ENCODE results near the gene EFCAB9.

GRCh38 chr5:172178301-172178987 lies 15.5 kb upstream of the EFCAB9 start:
- TF ChIP-seq, protein P1, sequence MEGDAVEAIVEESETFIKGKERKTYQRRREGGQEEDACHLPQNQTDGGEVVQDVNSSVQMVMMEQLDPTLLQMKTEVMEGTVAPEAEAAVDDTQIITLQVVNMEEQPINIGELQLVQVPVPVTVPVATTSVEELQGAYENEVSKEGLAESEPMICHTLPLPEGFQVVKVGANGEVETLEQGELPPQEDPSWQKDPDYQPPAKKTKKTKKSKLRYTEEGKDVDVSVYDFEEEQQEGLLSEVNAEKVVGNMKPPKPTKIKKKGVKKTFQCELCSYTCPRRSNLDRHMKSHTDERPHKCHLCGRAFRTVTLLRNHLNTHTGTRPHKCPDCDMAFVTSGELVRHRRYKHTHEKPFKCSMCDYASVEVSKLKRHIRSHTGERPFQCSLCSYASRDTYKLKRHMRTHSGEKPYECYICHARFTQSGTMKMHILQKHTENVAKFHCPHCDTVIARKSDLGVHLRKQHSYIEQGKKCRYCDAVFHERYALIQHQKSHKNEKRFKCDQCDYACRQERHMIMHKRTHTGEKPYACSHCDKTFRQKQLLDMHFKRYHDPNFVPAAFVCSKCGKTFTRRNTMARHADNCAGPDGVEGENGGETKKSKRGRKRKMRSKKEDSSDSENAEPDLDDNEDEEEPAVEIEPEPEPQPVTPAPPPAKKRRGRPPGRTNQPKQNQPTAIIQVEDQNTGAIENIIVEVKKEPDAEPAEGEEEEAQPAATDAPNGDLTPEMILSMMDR (IDR thresholded peaks at IDR 0.05): no peak
- TF ChIP-seq POLR2A (IDR thresholded peaks at IDR 0.05): no peak
